ENCODE data around the gene MAP4K1.
"Not testable (repeated sequence)": the region's sequence is repeated elsewhere in the genome, so short reads cannot be mapped to it uniquely, and the experiment has no call there.

Gene MAP4K1

GRCh38 chr19:38650911-38651584, 33.3 kb upstream of the MAP4K1 start:
- DNase-seq: no peak

DNA sequence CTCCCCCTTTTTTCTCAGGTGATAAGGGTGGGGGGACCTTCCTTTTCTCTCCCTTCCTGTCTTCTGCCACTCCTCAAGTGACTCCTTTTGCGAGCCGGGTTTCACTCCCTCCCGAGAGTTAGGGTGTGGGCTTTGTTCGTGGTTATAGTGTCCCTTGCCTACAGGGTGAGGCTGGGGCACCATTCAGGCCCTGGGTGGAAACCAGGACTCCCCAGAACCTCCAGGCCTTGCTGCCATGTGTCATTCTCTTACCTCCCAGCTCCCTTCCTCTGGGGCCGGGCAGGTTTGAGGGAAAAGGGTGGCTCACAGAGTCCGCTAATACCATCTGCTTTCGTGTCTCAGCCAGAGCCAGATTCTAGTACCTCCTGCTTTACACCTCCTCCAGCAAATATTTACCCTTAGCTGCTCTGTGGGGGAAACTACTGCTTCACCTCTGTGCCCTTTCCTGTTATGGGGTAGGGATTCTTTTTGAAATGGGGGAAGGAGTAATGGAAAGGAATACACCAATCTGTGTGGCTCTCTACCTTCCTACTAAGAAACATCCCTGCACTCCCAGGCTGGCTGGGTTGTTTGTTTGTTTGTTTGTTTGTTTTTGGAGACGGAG, 32.5 kb upstream of the MAP4K1 start:
- DNase-seq: no peak

GRCh38 chr19:38649305-38650171, 31.8 kb upstream of the MAP4K1 start:
- DNase-seq: no peak

DNA sequence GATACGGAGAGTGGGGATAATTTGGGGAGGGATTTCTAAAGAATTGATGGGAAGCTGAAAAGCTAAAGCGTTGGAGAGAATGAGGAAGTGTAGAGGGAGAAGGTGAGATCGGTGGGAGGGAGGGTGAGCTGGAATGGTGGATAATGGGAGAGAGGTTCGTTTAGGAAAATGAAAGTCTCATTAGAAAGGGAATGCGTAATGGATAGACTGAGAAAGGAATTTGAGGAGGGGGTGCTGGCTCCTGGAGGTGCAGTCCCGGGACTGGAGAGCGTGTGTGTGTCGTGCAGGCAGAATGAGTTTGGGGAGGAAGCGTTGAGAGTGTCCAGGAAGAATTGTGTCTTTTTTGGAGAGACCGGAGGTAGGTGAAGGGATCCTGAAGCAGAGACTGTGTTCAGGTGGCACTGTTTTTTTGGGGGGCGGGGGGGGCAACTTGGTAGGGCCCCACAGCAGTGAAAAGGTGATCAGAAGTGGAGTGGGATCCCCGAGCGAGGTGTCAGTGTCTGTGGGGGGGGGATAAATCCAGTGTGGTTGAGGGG, 31.1 kb upstream of the MAP4K1 start:
- DNase-seq: no peak

DNA sequence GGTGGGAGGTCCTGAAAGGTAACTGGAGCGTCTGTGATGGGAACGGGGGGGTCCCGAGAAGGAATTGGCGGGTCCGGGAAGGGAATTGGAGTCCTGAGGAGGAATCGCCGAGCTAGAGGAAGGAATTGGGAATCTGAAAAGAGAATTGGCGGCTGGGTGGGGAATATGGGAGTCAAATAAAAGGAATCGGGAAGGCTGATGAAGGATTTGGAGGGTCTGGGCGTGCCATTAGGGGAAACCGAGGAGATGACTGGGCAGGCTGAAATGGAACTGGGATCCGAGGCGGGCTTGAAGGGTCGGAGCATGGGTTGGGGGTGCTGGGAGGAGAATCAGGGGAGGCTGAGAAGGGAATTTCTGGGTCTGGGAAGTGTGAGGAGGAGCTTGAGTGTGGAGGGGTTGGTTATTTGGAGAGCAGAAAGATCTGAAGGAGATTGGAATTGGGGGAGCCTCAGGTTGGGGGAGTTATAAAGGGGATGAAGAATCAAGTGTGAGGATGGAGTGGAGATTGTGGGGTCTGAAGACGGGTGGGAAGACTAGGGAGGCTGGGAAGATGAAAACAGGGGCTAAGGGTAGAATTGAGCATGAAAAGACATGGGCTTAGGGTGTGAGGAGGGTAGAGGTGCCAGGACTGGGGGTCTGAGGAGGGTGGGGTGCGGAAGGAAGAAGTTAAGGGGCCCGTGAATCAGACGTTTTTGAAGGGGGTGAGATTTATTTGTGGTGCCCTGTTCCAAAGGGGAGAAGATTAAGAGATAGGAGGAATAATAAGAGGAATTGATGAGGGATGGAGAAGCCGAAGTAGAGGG, 30.4 kb upstream of the MAP4K1 start:
- no peak for DNase-seq

- peak; percentile 59 to 84 for DNase-seq
These were observed 29.7 kb upstream of the MAP4K1 start, which contains the start of gene ACTN4 for GRCh38 chr19:38647368-38647965. Gene ACTN4, plus strand, starts transcription at chr19:38647649. Its CDS starts 97 bp downstream, at chr19:38647746.

GRCh38 chr19:38644719-38645118, 27.0 kb upstream of the MAP4K1 start:
- no peak for DNase-seq

GRCh38 chr19:38642176-38642575, 24.4 kb upstream of the MAP4K1 start:
- DNase-seq: no peak

DNA sequence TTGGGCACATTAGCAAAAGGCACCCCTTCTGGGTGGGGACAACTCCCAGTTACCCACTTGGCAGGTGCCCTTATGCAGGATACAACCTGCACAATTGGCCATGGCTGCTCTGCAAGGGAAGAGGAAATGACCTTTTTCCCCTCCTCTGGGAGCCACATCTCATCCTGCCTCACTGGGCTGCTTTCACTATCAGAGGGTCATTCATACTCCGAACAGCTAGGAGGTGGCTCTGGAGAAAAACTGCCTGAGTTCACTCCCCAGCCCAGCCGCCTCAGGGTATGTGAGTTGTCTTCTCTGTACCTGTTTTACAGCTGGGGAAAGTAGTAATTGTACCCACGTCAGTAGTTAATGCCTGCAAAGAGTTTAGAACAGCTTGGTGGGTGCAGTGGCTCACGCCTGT, 22.6 kb upstream of the MAP4K1 start:
- DNase-seq: no peak

DNA sequence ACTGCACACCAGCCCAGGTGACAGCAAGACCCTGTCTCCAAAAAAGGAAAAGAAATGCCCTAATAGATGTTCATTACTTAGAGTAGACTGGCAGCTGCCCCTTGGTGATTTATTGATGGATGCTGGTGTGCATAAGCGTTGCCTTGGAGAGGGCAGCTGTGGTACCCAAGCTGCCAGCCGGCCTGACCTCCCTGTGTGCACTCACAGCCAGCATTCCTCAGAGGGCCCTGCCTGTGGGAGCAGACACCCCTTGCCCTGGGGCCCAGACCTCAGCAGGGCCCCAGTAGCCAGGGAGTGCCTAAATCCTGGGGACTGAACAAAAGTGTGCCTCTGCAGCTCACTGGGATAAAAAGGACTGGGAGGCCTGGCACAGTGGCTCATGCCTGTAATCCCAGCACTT, 21.9 kb upstream of the MAP4K1 start:
- no peak for DNase-seq

- no peak for DNase-seq
These were observed 20.7 kb upstream of the MAP4K1 start for GRCh38 chr19:38638461-38638860.

DNA sequence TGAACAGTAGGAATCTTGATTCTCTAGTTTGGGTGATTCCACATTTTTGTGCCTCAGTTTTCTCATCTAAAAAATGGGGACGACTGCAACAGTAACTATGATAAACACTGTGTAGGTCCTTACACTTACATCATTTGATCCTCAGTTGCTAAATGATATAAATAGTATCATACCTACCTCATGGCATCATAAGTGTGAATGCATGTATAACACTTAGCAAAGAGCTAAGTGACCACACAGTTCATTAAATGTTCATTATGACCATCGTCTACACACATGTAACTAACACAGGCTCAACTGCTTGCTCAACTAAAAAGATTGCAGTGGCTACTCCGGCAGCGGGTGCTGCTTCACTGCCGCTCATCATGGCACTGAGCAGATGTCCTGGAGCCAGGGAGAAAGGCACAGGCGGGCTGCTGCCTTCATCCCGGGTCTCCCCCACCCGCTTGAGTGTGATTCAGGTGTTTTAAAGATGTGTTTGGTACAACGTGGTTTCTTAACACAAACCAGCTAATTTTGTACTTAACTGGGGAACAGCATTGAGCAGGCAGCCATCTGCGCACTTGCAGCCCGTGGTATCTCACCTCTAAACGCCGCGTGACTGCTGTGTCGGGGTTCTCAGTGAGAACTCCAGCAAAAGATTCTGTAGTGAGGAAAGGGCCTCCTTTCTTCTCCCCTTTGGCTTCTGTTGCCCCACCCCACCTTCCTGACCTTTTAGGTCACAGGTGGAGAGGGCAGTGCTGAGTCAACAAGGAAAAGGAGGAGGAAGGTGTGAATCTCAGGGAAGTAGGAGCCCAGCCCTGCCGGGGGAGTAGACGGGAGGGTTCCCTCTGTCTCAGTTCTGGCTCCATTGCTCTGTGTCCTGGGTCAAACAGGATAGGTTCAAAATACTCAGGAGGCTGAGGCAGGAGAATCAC, 18.0 kb upstream of the MAP4K1 start:
- no peak for DNase-seq

GRCh38 chr19:38634757-38635482, 17.2 kb upstream of the MAP4K1 start:
- DNase-seq: peak in 1 of 2 experiments; percentile 1

DNA sequence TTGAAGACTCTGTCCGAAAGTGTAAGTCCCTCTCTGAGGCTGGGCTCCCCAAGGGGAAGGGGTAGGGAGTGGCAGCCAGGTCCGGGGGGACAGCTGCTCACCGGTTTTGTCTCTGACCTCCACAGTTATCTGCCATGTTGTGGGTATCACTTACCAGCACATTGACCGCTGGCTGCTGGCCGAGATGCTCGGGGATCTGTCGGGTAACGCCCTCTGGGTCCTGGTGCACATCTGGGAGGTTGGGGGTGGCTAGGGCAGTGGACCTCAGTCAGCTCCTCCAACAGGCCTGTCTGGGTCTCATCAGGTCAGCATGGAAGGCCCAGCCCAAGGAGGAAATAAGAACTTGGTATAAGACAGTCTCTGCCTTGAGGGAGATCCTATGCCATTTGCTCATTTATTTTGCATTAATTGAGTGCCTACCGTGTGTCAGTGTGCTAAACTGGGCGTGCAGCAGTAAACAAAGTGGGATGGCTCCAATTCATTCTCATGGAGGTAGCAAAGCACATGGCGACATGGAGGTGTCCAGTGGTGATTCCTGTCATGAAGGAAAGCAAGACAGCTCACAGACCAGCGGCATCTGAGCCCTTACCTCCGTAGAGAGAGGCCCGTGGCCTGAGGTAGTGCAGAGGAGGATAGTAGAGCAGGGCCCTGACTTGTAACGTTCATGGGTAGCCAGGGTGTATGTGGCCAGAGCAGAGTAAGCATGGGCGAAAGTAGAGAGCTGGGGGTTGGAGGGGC, 14.9 kb upstream of the MAP4K1 start:
- DNase-seq: no peak

GRCh38 chr19:38631811-38632475, 14.2 kb upstream of the MAP4K1 start:
- not testable (repeated sequence) for DNase-seq

- not testable (repeated sequence) for DNase-seq
These were observed 13.5 kb upstream of the MAP4K1 start for GRCh38 chr19:38631301-38631700.

GRCh38 chr19:38629568-38629967, 11.8 kb upstream of the MAP4K1 start:
- DNase-seq: no peak

DNA sequence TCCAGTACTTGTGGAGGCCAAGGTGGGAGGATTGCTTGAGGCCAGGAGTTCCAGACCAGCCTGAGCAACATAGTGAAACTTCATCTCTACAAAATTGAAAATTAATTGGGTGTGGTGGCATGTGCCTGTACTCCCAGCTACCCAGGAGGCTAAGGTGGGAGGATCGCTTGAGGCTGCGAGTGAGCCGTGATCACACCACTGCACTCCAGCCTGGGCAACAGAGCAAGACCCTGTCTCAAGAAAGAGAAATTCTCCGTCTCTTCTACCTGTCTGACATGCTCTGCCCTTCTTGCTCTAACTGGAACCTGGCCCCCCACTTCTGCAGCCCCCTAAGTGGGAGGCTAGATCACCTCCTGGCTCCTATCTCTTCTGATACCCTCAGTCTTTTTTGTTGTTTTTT, 8.6 kb upstream of the MAP4K1 start:
- no peak for DNase-seq

GRCh38 chr19:38624822-38625221, 7.1 kb upstream of the MAP4K1 start:
- no peak for DNase-seq

Data from cerebellar nuclear complex (tissue), 1 donor.